Ectodermal cell (in vitro differentiated cells): ENCODE data around the gene TMEM106A.
"Not testable (repeated sequence)": the region's sequence is repeated elsewhere in the genome, so short reads cannot be mapped to it uniquely, and the experiment has no call there.

Source experiments
- H3K27ac ChIP-seq: 2 replicates; pipeline ENCODE4 v1.7.0; 2013; ENCODE audit warnings: mild to moderate bottlenecking, low read depth, low read length; ENCODE audit not compliant: insufficient read depth, poor library complexity, severe bottlenecking
- H3K27me3 ChIP-seq: 2 replicates; pipeline ENCODE4 v1.7.0; 2013; ENCODE audit warnings: mild to moderate bottlenecking, low read length; ENCODE audit not compliant: insufficient read depth, control insufficient read depth, poor library complexity, severe bottlenecking
- H3K36me3 ChIP-seq: one replicate; pipeline ENCODE4 v1.7.0; 2013; ENCODE audit warnings: low read length; ENCODE audit not compliant: control insufficient read depth, insufficient read depth
- H3K4me1 ChIP-seq: one replicate; pipeline ENCODE4 v1.7.0; 2013; ENCODE audit warnings: low read length; ENCODE audit not compliant: control insufficient read depth, insufficient read depth
- H3K4me3 ChIP-seq: 2 replicates; pipeline ENCODE4 v1.7.0; 2013; ENCODE audit warnings: low read depth, low read length, control low read depth; ENCODE audit not compliant: insufficient read depth
- H3K9me3 ChIP-seq: 2 replicates; pipeline ENCODE4 v1.7.0; 2013; ENCODE audit warnings: mild to moderate bottlenecking, low read length, moderate library complexity; ENCODE audit not compliant: control insufficient read depth
- WGBS, 2 experiments: methylation state at CpG; one replicate each; pipeline ENCODE4 v1.1.7; 2013; ENCODE audit warnings: missing lambda C conversion rate in 2 of 2; 5-methylcytosine and 5-hydroxymethylcytosine counted together

TMEM106A gene

DNA sequence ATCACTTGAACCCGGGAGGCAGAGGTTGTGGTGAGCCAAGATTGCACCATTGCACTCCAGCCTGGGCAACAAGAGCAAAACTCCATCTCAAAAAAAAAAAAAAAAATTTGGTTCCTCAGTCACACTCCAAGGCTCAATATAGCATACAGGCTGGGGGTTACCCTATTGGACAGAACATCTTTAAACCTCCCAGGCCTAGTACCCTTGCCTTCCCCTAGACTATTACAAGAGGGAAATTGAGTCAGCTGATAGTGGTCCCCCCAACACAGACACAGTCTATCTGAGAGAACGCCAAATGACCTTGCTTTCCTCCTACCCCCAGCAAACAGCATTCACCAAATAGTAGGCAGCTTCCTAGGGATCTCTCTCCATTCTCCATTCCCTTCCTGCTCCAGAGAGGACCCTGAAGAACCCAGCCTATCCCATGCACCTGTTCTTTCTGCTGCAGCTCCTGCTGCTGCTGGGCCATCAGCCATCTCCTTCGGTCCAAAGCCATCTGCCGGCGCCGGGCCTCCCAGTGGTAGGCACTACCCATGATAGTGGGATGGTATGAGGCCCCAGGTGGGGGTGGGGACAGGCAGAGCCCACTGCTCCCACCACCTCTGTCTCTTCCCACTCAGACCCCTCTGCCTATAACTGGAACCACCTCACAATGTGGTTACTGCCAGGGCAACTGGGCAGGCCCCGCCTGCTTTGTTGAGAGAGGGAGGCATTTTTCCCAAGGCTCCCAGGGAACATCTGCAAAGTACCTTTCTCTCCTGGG lies 16.5 kb downstream of the TMEM106A start, which contains the start of gene CCDC200:
Gene CCDC200, minus strand, starts transcription at position 604 of the 763 bp plus-strand sequence. Its CDS starts 69 bp downstream, at position 535.
- H3K4me1 ChIP-seq, H3K36me3 ChIP-seq, H3K4me3 ChIP-seq, H3K27ac ChIP-seq, H3K27me3 ChIP-seq, H3K9me3 ChIP-seq: not testable (repeated sequence)
- WGBS, 2 experiments, result no CpG with 5 or more reads among the region's 7 CpGs

DNA sequence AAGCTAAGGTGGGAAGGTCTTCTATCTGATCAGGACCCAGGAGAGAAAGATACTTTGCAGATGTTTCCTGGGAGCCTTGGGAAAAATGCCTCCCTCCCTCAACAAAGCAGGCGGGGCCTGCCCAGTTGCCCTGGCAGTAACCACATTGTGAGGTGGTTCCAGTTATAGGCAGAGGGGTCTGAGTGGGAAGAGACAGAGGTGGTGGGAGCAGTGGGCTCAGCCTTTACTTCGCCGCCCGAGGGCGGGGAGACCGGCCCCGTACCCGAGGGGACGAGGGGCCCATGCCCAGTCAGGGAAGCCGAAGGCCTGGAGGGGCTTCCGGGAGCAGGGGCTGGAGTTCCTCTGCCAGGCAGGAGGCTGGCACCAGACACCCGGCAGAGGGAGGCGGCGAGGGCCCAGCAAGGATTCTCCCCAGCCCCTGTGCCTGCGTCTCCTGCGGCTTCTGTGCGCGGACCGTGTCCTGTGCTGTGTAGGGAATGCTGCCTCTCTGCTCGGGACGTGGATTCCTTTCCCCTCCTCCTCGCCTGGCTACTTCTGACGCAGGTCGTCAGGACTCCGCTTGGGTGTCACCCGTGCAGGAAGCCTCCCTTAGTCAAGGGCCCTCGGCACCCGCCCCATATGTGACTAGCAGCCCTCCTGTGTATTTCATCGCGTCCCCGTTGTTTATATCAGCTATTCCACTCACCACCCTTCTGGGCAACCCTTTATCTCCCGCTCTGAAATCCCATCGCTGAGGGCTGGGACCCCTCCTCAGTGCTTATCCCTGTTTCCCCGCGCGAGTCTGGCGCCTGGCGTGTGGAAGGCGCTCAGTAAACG lies 19.7 kb downstream of the TMEM106A start:
- H3K4me3 ChIP-seq, H3K27ac ChIP-seq, H3K4me1 ChIP-seq, H3K27me3 ChIP-seq, H3K9me3 ChIP-seq, H3K36me3 ChIP-seq: not testable (repeated sequence)
- 91 to 92% methylated on average over 13 to 20 of the region's 40 CpGs for WGBS, 2 experiments

- H3K36me3 ChIP-seq, H3K9me3 ChIP-seq, H3K27me3 ChIP-seq, H3K27ac ChIP-seq, H3K4me1 ChIP-seq, H3K4me3 ChIP-seq: not testable (repeated sequence)
- WGBS, 2 experiments, result 96% methylated on average over 12 to 13 of the region's 24 CpGs
Measured at GRCh38 chr17:43232021-43232699, 20.5 kb downstream of the TMEM106A start.

DNA sequence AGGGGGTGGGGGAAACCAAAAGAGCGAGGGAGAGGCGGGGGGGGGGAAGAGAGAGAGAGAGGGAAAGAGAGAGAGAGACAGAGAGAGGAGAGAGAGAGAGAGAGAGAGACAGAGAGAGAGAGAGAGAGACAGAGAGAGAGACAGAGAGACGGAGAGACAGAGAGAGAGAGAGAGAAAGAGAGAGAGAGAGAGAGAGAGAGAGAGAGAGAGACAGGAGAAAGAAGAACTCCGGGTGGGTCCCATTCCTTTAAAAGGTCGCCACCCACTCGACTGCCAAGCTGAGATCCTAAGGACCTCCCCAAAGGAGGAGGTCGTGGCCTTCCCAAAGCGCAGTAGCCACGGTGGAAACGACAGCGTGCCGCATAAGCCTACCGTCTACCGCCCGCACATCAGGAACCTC lies 21.6 kb downstream of the TMEM106A start:
- H3K27ac ChIP-seq, H3K36me3 ChIP-seq, H3K9me3 ChIP-seq, H3K4me1 ChIP-seq, H3K27me3 ChIP-seq, H3K4me3 ChIP-seq: not testable (repeated sequence)
- WGBS, 2 experiments, result no CpG with 5 or more reads among the region's 15 CpGs

DNA sequence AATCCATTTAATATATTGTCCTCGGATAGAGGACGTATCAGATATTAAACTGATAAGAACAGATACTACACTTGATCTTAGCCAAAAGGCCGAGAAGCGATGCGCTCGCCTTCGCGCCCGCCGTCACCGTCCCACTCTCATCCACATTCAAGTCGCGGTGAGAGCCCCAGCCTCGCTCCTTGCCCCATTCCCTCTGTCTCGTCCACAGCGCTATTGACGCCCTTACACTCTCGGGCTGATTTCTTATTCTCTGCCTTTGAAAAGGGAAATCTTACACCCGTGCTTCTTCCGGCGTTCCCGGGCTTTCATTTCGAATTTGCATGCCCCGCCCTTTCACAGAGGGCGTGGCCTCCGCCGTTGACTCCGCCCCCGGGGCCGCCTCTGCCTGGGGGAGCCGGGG lies 22.2 kb downstream of the TMEM106A start, which contains the start of gene RNU2-1:
Gene RNU2-1, minus strand, starts transcription at position 101 of the 400 bp plus-strand sequence.
- H3K4me1 ChIP-seq, H3K27me3 ChIP-seq, H3K4me3 ChIP-seq, H3K9me3 ChIP-seq, H3K36me3 ChIP-seq, H3K27ac ChIP-seq: not testable (repeated sequence)
- no CpG with 5 or more reads among the region's 31 CpGs for WGBS, 2 experiments

DNA sequence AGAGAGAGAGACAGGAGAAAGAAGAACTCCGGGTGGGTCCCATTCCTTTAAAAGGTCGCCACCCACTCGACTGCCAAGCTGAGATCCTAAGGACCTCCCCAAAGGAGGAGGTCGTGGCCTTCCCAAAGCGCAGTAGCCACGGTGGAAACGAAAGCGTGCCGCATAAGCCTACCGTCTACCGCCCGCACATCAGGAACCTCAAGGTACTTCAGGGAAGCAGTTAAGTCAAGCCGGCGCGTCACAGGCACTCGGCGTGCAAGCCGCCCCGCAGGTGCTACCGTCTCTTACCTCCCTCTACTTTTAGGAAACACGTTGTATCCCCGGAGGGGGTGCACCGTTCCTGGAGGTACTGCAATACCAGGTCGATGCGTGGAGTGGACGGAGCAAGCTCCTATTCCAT lies 27.9 kb downstream of the TMEM106A start:
- H3K4me3 ChIP-seq, result not testable (repeated sequence)

GRCh38 chr17:43240596-43241352 lies 29.1 kb downstream of the TMEM106A start:
- WGBS, 2 experiments, result no CpG with 5 or more reads among the region's 34 CpGs
- H3K27me3 ChIP-seq, H3K36me3 ChIP-seq, H3K9me3 ChIP-seq, H3K27ac ChIP-seq, H3K4me1 ChIP-seq, H3K4me3 ChIP-seq: not testable (repeated sequence)

More for the DNA sequence above, 27.9 kb downstream of the TMEM106A start:
- not testable (repeated sequence) for H3K36me3 ChIP-seq, H3K4me1 ChIP-seq, H3K27ac ChIP-seq, H3K27me3 ChIP-seq, H3K9me3 ChIP-seq
- no CpG with 5 or more reads among the region's 26 CpGs for WGBS, 2 experiments

DNA sequence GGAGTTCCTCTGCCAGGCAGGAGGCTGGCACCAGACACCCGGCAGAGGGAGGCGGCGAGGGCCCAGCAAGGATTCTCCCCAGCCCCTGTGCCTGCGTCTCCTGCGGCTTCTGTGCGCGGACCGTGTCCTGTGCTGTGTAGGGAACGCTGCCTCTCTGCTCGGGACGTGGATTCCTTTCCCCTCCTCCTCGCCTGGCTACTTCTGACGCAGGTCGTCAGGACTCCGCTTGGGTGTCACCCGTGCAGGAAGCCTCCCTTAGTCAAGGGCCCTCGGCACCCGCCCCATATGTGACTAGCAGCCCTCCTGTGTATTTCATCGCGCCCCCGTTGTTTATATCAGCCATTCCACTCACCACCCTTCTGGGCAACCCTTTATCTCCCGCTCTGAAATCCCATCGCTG lies 34.8 kb downstream of the TMEM106A start:
- WGBS, 2 experiments, result 42 to 80% methylated on average over 7 to 10 of the region's 23 CpGs
- H3K9me3 ChIP-seq, H3K4me3 ChIP-seq, H3K27me3 ChIP-seq, H3K27ac ChIP-seq, H3K4me1 ChIP-seq, H3K36me3 ChIP-seq: not testable (repeated sequence)
